Naive thymus-derived CD8-positive, alpha-beta T cell (primary cell): ENCODE results near the gene CDHR5. TPM values are rescaled to one million over a fixed set of nuclear protein-coding genes. Genes with fewer than 3 reads are reported as not detected.

Source experiments
- ATAC-seq, 2 donors: fragments of 150-1000 bp; cut with Tn5 transposase in 1 of 2; sonication (Bioruptor Pico), chemical (Tn5 transposase) in 1 of 2; 1 replicate in 1 of 2; 2 replicates in 1 of 2; pipeline ENCODE4 v1.10.0; 2021; ENCODE audit warnings: mild to moderate bottlenecking in 2 of 2, moderate library complexity in 2 of 2
- POLR2A ChIA-PET: fragments of 350-600 bp; sonication (Branson Sonifier 250); formaldehyde crosslinking; loops from one replicate; lab custom pipeline; 2021; ENCODE audit warnings: antibody characterized with exemption; lab: Charles Lee
- DNase-seq, 10 donors: peaks; one replicate each; pipeline versions ENCODE4 v3.0.0 to v3.0.0-alpha.2; 2020 to 2022
- H3K27ac Mint-ChIP-seq, 10 donors: one replicate each; pipeline ENCODE4 v1.8.0; 2020 to 2022; ENCODE audit warnings: mild to moderate bottlenecking in 10 of 10, mixed read lengths in 10 of 10, moderate library complexity in 4 of 10, inconsistent platforms in 1 of 10
- H3K27me3 Mint-ChIP-seq, 5 donors: one replicate each; pipeline ENCODE4 v1.8.0; 2021 to 2022; ENCODE audit warnings: mixed read lengths in 5 of 5
- H3K36me3 Mint-ChIP-seq, 3 donors: one replicate each; pipeline ENCODE4 v1.8.0; 2020 to 2022; ENCODE audit warnings: mixed read lengths in 3 of 3, mild to moderate bottlenecking in 2 of 3, inconsistent platforms in 1 of 3
- H3K4me1 Mint-ChIP-seq, 4 donors: one replicate each; pipeline ENCODE4 v1.8.0; 2021 to 2022; ENCODE audit warnings: mixed read lengths in 4 of 4
- H3K4me3 Mint-ChIP-seq, 10 donors: one replicate each; pipeline ENCODE4 v1.8.0; 2020 to 2022; ENCODE audit warnings: mild to moderate bottlenecking in 10 of 10, mixed read lengths in 10 of 10, moderate library complexity in 6 of 10, inconsistent platforms in 1 of 10
- H3K9me3 Mint-ChIP-seq, 9 donors: one replicate each; pipeline ENCODE4 v1.8.0; 2020 to 2022; ENCODE audit warnings: mixed read lengths in 9 of 9, mild to moderate bottlenecking in 3 of 9, inconsistent platforms in 1 of 9, moderate library complexity in 1 of 9
- polyA plus RNA-seq, 3 donors: library from polyadenylated mRNA; unstranded; fragments of 300-500 nt; fragmentation: Illumina TruSeq; gene quantifications; one replicate each; pipeline ENCODE4 v1.2.3, GENCODE V29; 2021
- total RNA-seq, 8 experiments: library from RNA in 2 of 8; stranded (reverse) in 2 of 8; gene quantifications; one replicate each; pipeline ENCODE4 v1.2.3 and lab custom pipeline; 2021 to 2026

CDHR5 gene
- total and polyA plus RNA-seq, 5 experiments from 2014 or later: not detected

GRCh38 chr11:618856-619627, 5.7 kb downstream of the CDHR5 start:
- Mint-ChIP-seq H3K4me1 (peaks cover 8 to 18% (median 13%) of the 10 kb centered on the region in 4 donors), H3K4me3 (peak overlapping the region in 1 of 10 donors; percentile 15), H3K36me3 (peaks cover 0 to 4% (median 3%) of the 10 kb centered on the region in 3 donors), H3K27ac (no peak overlapping the region), H3K9me3 (no peaks in the 10 kb centered on the region), H3K27me3 (peaks cover 0 to 5% (median 0%) of the 10 kb centered on the region in 5 donors)
- POLR2A ChIA-PET: no interaction called here
- no peak for DNase-seq
- ATAC-seq: no peak

DNA sequence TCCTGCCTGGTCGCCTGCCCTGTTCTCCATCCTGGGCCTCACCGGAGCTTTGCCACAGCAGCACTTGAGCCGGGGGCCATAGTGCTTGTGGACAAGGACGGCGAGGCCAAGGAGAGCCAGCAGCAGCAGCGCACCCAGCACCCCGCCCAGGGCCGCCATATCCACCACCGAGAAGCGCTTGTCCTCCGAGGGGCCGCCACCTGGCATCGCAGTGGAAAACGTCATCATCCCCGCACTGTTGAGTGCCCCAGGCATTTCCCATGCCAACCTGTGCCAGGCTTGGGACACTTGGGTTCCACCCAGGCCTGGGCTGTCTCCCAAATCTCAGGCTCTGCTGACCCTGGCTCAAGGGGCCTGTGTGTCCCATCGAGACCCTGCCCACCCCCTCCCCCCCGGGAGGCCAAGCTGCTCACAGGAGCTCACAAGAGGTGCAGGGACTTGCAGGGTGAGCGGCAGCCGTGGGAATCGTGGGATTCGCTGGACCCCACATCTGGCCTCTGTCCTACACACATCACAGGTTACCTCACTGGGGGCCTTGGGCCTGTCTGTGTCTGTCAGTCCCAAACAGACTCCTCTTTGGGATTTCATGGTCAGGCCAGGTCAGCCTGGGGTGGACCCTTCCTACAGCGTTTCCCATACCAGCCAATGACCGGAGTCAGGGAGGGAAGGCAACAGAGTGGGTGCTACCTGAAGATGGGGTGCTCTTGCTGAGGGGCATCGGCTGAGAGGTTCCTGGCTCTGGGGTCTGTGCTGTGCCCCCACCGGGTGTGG, 6.7 kb downstream of the CDHR5 start:
- DNase-seq (no peak), ATAC-seq (no peak)
- Mint-ChIP-seq H3K4me3 (peak overlapping the region in 1 of 10 donors; percentile 45), H3K36me3 (peaks cover 0 to under 1% (median 0%) of the 10 kb centered on the region in 3 donors), H3K27me3 (peaks cover 0 to under 1% (median 0%) of the 10 kb centered on the region in 5 donors), H3K27ac (no peak overlapping the region), H3K4me1 (peaks cover 5 to 18% (median 15%) of the 10 kb centered on the region in 4 donors), H3K9me3 (no peaks in the 10 kb centered on the region)
- POLR2A ChIA-PET: no interaction called here

DNA sequence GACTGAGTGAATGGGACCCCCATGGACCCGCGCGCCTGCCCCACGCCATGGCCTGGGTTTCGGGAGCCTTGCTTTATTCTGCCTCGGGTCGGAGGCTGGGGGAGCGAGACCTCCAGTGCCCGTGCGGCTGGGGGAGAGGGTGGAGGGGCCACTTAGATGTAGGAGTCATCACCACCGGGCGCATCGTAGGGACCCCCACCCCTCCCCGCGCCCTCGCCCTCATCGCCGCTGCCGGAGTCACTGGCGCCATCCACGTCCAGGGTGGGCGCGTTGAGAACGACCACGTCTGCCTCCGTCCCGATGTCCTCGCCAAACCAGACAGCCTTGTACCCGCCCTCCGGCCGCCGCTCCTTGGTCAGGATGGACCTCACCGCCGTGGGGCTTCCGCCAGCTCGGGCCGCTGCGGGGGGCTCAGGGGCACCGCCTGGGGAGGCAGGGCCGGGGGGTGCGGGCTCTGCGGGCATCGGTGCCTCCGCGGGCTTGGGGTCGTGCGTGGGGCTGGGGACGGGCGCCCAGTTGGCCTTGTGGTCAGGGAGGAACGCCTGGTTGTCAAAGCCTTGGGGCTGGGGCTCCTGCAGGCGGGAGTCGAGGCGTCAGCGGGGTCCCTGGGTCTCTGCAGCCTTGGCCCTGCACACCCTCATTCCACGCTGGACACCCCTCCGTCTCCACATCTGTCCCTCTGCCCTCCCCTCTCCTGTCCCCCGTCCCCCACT, 7.4 kb downstream of the CDHR5 start:
- ATAC-seq: no peak
- H3K36me3 Mint-ChIP-seq: peaks cover 0 to 1% (median 0%) of the 10 kb centered on the region in 3 donors
- peaks cover 5 to 20% (median 15%) of the 10 kb centered on the region in 4 donors for H3K4me1 Mint-ChIP-seq
- H3K27me3 Mint-ChIP-seq: no peaks in the 10 kb centered on the region
- no peak overlapping the region for H3K27ac Mint-ChIP-seq
- no peak overlapping the region for H3K4me3 Mint-ChIP-seq
- H3K9me3 Mint-ChIP-seq: no peaks in the 10 kb centered on the region
- POLR2A ChIA-PET: no interaction called here
- DNase-seq: no peak

DNA sequence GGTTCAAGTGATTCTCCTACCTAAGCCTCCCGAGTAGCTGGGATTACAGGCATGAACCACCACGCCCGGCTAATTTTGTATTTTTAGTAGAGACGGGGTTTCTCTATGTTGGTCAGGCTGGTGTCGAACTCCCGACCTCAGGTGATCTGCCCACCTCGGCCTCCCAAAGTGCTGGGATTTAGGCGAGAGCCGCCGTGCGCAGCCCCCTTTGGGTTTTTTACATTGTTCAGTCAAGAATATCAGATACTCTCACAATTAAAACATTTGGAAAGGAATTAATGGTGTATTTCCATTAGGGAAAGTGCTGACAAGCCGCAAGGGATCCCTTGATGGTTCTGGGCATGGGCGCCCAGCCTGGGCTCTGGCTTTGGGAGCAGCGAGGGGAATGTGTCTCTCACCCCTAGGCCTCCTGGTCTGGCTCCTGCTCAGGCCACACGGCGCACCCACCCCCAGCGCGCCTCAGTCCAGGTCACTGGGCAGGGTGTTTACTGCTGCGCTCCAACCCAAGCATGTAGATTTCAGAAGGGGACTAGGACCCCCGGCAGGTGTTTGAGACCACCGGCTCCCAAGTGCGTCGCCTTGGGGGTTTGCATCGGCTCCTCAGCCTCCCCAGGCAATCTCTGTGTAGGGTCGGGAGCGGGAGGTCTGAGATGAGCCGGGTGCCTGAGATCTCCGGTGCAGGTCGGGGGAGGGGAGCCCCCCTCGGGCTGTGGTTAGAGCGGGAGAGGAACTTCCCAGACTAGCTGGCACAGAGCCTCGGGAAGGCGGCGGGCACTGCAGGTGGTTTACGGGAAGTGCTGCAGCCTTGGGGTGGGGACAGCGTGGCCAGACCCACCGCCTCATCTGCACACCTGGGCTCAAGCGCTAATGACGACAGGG, 8.2 kb downstream of the CDHR5 start:
- DNase-seq: no peak

DNA sequence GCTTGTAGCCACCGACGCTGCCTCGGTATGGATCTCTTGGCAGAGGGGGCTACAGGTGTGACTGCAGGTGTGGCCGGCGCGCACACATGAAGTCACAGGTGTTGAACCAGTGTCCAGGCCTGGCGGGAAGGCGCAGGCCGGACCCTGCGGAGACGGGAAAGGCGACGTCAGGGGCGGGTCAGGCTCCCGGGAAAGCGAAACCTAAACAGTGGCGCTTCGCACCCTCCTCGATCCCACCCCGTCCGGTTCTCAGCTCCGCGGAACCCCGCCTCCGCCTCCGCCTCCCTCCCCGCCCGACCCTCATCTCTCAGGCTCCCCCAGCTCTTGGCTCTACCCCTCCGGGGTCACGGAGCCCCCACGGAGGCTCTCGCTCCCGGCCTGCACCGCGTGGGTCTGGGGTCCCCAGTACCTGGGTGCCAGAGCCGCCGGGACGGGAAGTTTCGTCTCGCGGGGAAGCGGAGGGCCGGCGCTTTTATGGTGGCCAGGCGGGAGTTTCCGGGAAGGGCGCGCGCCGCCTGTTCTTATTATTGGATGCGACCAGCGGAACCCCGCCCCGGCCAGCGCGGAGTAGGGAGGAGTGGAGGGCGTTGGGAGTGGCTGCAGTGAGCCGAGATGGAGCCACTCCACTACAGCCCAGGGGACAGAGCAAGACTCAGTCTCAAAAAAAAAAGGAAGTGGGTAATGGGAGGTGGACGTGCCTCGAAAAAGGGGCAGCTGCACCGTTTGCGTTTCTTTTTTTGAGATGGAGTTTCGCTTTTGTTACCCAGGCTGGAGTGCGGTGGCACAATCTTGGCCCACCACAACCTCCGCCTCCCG, 9.0 kb downstream of the CDHR5 start, which contains the start of gene IRF7:
Gene IRF7 (minus strand): TSS at position 447 of the 816 bp plus-strand sequence. CDS start 586 bp downstream, outside the sequence.
- no peaks in the 10 kb centered on the region for H3K9me3 Mint-ChIP-seq
- POLR2A ChIA-PET: interaction anchor here (0.5 to 4.6 kb wide), 16 partner anchors 23 to 204 kb away, joined by 3 to 42 read pairs (median 4); partner anchors contain the start of genes DEAF1, PHRF1 and TMEM80

More for the DNA sequence above, 8.2 kb downstream of the CDHR5 start:
- Mint-ChIP-seq H3K4me3 (peak overlapping the region; percentile 86 to 96 (median 91)), H3K27me3 (no peaks in the 10 kb centered on the region), H3K9me3 (no peaks in the 10 kb centered on the region), H3K27ac (peak overlapping the region; percentile 72 to 96 (median 93)), H3K4me1 (peaks cover 7 to 23% (median 19%) of the 10 kb centered on the region in 4 donors), H3K36me3 (peaks cover 0 to 8% (median 3%) of the 10 kb centered on the region in 3 donors)
- POLR2A ChIA-PET: interaction anchor here (0.6 to 4.6 kb wide), 10 partner anchors 28 to 89 kb away, joined by 3 to 42 read pairs (median 4); partner anchors contain the start of genes DEAF1, PHRF1 and TMEM80
- ATAC-seq: no peak

GRCh38 chr11:614623-615503, 9.9 kb downstream of the CDHR5 start:
- no peaks in the 10 kb centered on the region for H3K27me3 Mint-ChIP-seq
- POLR2A ChIA-PET: interaction anchor here (0.5 to 4.6 kb wide), 19 partner anchors 23 to 205 kb away, joined by 3 to 42 read pairs (median 4); partner anchors contain the start of genes DEAF1, PHRF1 and TMEM80
- H3K4me3 Mint-ChIP-seq: peak overlapping the region; percentile 86 to 96 (median 91)
- ATAC-seq: peak in 1 of 2 donors; percentile 1
- DNase-seq: no peak
- H3K36me3 Mint-ChIP-seq: peaks cover 0 to 17% (median 7%) of the 10 kb centered on the region in 3 donors
- H3K27ac Mint-ChIP-seq: peak overlapping the region; percentile 85 to 96 (median 94)
- no peaks in the 10 kb centered on the region for H3K9me3 Mint-ChIP-seq
- H3K4me1 Mint-ChIP-seq: peaks cover 7 to 23% (median 19%) of the 10 kb centered on the region in 4 donors

More for the DNA sequence above, 9.0 kb downstream of the CDHR5 start, which contains the start of gene IRF7:
- ATAC-seq (peak; percentile 77 to 82), DNase-seq (peak; percentile 67 to 92 (median 80))
- H3K27ac Mint-ChIP-seq: peak within 1 kb of the TSS; percentile 74 to 96 (median 94)
- H3K4me3 Mint-ChIP-seq: peak within 1 kb of the TSS; percentile 86 to 96 (median 91)
- peaks cover 7 to 23% (median 19%) of the 10 kb centered on the region in 4 donors for H3K4me1 Mint-ChIP-seq
- H3K36me3 Mint-ChIP-seq: peaks cover 0 to 13% (median 6%) of the 10 kb centered on the region in 3 donors
- no peaks in the 10 kb centered on the region for H3K27me3 Mint-ChIP-seq

GRCh38 chr11:614021-614622, 10.6 kb downstream of the CDHR5 start:
- no peaks in the 10 kb centered on the region for H3K9me3 Mint-ChIP-seq
- H3K27me3 Mint-ChIP-seq: no peaks in the 10 kb centered on the region
- POLR2A ChIA-PET: interaction anchor here (0.6 to 4.6 kb wide), 12 partner anchors 10 to 112 kb away, joined by 3 to 42 read pairs (median 5); partner anchors contain the start of genes DEAF1, LMNTD2, PHRF1 and RASSF7
- DNase-seq: no peak
- H3K36me3 Mint-ChIP-seq: peaks cover 0 to 21% (median 7%) of the 10 kb centered on the region in 3 donors
- H3K4me3 Mint-ChIP-seq: peak overlapping the region; percentile 64 to 87 (median 75)
- H3K4me1 Mint-ChIP-seq: peaks cover 7 to 23% (median 19%) of the 10 kb centered on the region in 4 donors
- peak overlapping the region; percentile 15 to 92 (median 87) for H3K27ac Mint-ChIP-seq
- no peak for ATAC-seq

- H3K27ac Mint-ChIP-seq: peak overlapping the region in 8 of 10 donors; percentile 43 to 93 (median 88)
- no peaks in the 10 kb centered on the region for H3K27me3 Mint-ChIP-seq
- H3K9me3 Mint-ChIP-seq: no peaks in the 10 kb centered on the region
- POLR2A ChIA-PET: interaction anchor here (0.6 to 4.6 kb wide), 14 partner anchors 9 to 113 kb away, joined by 3 to 42 read pairs (median 5); partner anchors contain the start of genes DEAF1, LMNTD2, PHRF1 and RASSF7
- ATAC-seq (peak; percentile 36 to 47), DNase-seq (peak; percentile 68 to 94 (median 77))
- peak overlapping the region in 5 of 10 donors; percentile 26 to 86 (median 43) for H3K4me3 Mint-ChIP-seq
- H3K4me1 Mint-ChIP-seq: peaks cover 7 to 23% (median 19%) of the 10 kb centered on the region in 4 donors
- peaks cover 0 to 23% (median 7%) of the 10 kb centered on the region in 3 donors for H3K36me3 Mint-ChIP-seq
Measured at GRCh38 chr11:613369-613968, 11.3 kb downstream of the CDHR5 start.

DNA sequence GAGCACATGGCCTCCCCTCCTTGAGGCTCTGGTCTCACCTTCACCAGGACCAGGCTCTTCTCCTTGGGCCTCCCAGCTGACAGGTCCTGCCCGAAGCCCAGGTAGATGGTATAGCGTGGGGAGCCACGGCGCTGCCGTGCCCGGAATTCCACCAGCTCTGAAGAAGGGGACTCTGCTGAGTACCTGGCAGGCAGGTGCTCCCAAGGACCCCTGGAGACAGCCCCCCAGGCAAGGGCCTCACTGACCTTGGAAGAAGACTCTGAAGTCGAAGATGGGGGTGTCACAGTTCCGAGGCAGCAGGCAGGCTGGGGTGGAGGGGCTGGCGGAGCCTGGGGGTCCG, 11.8 kb downstream of the CDHR5 start:
- Mint-ChIP-seq H3K27ac (peak overlapping the region in 8 of 10 donors; percentile 7 to 93 (median 86)), H3K4me3 (peak overlapping the region in 1 of 10 donors; percentile 41), H3K9me3 (no peaks in the 10 kb centered on the region), H3K36me3 (peaks cover 0 to 28% (median 7%) of the 10 kb centered on the region in 3 donors), H3K27me3 (no peaks in the 10 kb centered on the region), H3K4me1 (peaks cover 7 to 23% (median 19%) of the 10 kb centered on the region in 4 donors)
- DNase-seq (no peak), ATAC-seq (no peak)
- POLR2A ChIA-PET: interaction anchor here (0.6 to 4.6 kb wide), 8 partner anchors 9 to 82 kb away, joined by 3 to 42 read pairs (median 7); partner anchors contain the start of genes DEAF1, LMNTD2, PHRF1 and RASSF7
